ENCODE results near the gene FMO5.

DNA sequence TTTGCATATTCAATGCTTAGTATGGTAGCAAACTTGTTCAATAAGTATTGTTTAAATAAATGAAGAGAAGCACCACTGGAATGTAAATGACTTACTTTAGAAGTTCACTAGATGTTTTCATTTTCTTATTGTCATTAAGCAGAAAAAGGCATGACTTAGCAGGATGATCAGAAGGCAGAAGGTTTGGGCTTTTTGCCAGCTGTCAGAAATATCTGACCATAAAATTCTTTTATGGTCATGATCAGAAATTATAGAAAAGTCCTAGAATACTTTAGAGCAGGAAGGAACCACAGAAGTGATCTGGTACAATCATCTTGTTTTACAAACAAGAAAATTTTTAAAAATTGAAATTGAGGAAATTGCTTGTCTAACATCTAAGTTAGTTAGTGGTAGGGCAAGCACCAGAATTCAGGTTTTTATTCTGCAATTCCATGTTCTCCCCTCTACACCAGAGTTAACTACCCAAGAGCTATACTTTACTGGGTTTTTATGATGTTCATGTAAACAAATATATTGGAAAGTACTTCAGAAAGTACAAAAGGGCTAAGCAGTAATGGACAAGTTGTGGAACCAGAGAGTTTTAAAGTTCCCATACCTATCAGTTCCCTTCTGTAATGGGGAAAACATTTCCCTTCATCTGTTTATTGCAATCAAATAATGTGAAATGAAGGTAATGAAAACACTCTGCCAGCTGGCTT is 10.1 kb downstream of the FMO5 start:
- no peak for TF ChIP-seq POLR2A (IDR thresholded peaks at IDR 0.05)
- TF ChIP-seq, protein P1, sequence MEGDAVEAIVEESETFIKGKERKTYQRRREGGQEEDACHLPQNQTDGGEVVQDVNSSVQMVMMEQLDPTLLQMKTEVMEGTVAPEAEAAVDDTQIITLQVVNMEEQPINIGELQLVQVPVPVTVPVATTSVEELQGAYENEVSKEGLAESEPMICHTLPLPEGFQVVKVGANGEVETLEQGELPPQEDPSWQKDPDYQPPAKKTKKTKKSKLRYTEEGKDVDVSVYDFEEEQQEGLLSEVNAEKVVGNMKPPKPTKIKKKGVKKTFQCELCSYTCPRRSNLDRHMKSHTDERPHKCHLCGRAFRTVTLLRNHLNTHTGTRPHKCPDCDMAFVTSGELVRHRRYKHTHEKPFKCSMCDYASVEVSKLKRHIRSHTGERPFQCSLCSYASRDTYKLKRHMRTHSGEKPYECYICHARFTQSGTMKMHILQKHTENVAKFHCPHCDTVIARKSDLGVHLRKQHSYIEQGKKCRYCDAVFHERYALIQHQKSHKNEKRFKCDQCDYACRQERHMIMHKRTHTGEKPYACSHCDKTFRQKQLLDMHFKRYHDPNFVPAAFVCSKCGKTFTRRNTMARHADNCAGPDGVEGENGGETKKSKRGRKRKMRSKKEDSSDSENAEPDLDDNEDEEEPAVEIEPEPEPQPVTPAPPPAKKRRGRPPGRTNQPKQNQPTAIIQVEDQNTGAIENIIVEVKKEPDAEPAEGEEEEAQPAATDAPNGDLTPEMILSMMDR (IDR thresholded peaks at IDR 0.05): no peak
